Breast epithelium (tissue), 4 donors: ENCODE data around the gene POLR2I. TPM values are rescaled to one million over a fixed set of nuclear protein-coding genes. Genes with fewer than 3 reads are reported as not detected.
"Not testable (repeated sequence)": the region's sequence is repeated elsewhere in the genome, so short reads cannot be mapped to it uniquely, and the experiment has no call there.

ENCODE experiments used
- DNase-seq, 2 donors: peaks; one replicate each; pipeline ENCODE4 v3.0.0-alpha.2; 2019; ENCODE audit warnings: low spot score in 2 of 2
- H3K27ac ChIP-seq, 2 donors: fragments of 200-600 bp; sonication (generic) in 1 of 2; one replicate each; pipeline ENCODE4 v1.5.1; 2016 to 2019; ENCODE audit warnings: mild to moderate bottlenecking in 1 of 2
- H3K27me3 ChIP-seq, 2 donors: fragments of 200-600 bp; sonication (generic) in 1 of 2; one replicate each; pipeline versions ENCODE4 v1.5.1 to v1.6.0; 2017 to 2019; ENCODE audit warnings: control low read depth in 1 of 2, mild to moderate bottlenecking in 1 of 2
- H3K36me3 ChIP-seq: fragments of 200-600 bp; one replicate; pipeline ENCODE4 v1.5.1; 2019
- H3K4me1 ChIP-seq, 2 donors: fragments of 200-600 bp; sonication (generic); one replicate each; pipeline ENCODE4 v1.5.1; 2016 to 2019; ENCODE audit warnings: control low read depth in 1 of 2
- H3K4me3 ChIP-seq, 3 donors: fragments of 200-600 bp; sonication (generic); 1 replicate in 2 of 3; 2 replicates in 1 of 3; pipeline ENCODE4 v1.5.1; 2016 to 2019; ENCODE audit warnings: mild to moderate bottlenecking in 3 of 3, moderate library complexity in 2 of 3
- H3K9me3 ChIP-seq, 2 donors: fragments of 200-600 bp; sonication (generic) in 1 of 2; one replicate each; pipeline ENCODE4 v1.5.1; 2016 to 2019; ENCODE audit warnings: control low read depth in 1 of 2
- POLR2A ChIP-seq: fragments of 450-650 bp; IDR thresholded peaks from one replicate; pipeline ENCODE4 v1.6.1; 2016; ENCODE audit warnings: antibody characterized with exemption, mild to moderate bottlenecking, moderate library complexity
- POLR2AphosphoS5 ChIP-seq, 3 donors: sonication (generic); formaldehyde crosslinking; IDR thresholded peaks; one replicate each; pipeline ENCODE4 v1.6.1; 2017; ENCODE audit warnings: antibody characterized with exemption in 3 of 3
- intact Hi-C: fragments of 100-400 bp; cut with DNase I; formaldehyde crosslinking; loops from one replicate; pipeline ENCODE4 v1.15.1; 2023; ENCODE audit warnings: low total_unique reads
- total RNA-seq, 3 donors: library from RNA; depleted of rRNA; stranded (reverse); fragments of >200 nt; gene quantifications; one replicate each; pipeline ENCODE4 v1.1.0, GENCODE V29; 2016
- TF ChIP-seq, protein P1 (sequence below), 3 donors: fragments of 450-650 bp; IDR thresholded peaks; one replicate each; pipeline ENCODE4 v1.5.1; 2016 to 2017; ENCODE audit warnings: antibody characterized with exemption in 3 of 3, mild to moderate bottlenecking in 3 of 3, moderate library complexity in 3 of 3

Gene POLR2I
- total RNA-seq, 3 donors from 2014 or later, result 44.2 to 68.2 (median 58.2) TPM

DNA sequence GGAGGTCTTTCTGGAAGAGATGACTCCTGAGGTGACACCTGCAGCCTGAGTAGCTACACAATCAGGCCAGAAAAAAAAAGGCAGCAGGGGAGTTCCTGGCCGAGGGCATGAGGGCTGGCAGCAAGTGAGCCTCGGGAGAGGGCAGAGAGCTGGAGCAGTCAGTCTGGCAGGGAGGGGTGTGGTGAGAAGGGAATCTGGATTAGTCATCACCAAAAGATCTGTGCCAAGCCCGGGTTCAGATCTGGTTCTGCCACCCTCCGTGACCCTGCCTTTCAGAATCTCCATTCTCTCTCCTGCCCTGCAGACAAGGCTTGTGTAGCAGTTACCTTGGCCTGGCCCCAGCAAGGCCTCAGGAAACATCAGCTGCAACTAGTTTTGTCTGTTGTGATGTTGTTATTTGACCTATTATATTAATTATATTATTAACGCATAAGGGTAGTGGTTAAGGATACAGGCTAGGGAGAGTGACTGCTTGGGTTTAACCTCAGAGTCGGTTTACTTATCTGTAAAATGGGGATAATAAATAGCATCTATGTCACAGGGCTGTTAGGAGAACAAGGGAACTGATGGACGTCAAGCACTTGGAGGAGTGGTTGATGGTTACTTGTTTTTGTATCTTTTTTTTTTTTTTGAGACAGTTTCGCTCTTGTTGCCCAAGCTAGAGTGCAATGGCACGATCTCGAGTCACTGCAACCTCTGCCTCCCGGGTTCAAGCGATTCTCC lies 22.4 kb upstream of the POLR2I start:
- TF ChIP-seq POLR2A (no peak), POLR2AphosphoS5 (IDR thresholded peaks at IDR 0.05) (peak; percentile 37 to 66 (median 47))
- TF ChIP-seq, protein P1, sequence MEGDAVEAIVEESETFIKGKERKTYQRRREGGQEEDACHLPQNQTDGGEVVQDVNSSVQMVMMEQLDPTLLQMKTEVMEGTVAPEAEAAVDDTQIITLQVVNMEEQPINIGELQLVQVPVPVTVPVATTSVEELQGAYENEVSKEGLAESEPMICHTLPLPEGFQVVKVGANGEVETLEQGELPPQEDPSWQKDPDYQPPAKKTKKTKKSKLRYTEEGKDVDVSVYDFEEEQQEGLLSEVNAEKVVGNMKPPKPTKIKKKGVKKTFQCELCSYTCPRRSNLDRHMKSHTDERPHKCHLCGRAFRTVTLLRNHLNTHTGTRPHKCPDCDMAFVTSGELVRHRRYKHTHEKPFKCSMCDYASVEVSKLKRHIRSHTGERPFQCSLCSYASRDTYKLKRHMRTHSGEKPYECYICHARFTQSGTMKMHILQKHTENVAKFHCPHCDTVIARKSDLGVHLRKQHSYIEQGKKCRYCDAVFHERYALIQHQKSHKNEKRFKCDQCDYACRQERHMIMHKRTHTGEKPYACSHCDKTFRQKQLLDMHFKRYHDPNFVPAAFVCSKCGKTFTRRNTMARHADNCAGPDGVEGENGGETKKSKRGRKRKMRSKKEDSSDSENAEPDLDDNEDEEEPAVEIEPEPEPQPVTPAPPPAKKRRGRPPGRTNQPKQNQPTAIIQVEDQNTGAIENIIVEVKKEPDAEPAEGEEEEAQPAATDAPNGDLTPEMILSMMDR (IDR thresholded peaks at IDR 0.05), result no peak
- peak; percentile 82 to 92 for DNase-seq
- no peaks in the 10 kb centered on the region for H3K27me3 ChIP-seq
- peak overlapping the region; percentile 87 to 92 for H3K27ac ChIP-seq
- H3K36me3 ChIP-seq, result no peaks in the 10 kb centered on the region
- intact Hi-C loops, result no loop called here
- peak overlapping the region in 2 of 3 donors; percentile 10 to 18 for H3K4me3 ChIP-seq
- no peaks in the 10 kb centered on the region for H3K9me3 ChIP-seq
- peaks cover 0 to 4% of the 10 kb centered on the region in 2 donors for H3K4me1 ChIP-seq

DNA sequence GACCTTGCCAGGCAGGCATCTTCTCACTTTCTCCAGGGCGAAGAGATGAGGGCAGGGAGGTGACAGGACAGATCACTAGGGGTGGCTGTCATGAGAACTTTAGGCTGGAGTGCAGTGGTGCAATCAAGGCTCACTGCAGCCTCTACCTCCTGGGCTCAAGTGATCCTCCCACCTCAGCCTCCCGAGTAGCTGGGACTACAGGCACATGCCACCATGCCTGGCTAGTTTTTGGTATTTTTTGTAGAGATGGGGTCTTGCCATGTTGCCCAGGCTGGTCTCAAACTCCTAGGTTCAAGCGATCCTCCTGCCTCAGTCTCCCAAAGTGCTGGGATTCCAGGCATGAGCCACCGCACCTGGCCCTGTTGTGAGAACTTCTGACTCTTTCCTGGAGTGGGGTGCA lies 20.2 kb upstream of the POLR2I start:
- H3K4me1 ChIP-seq, H3K36me3 ChIP-seq, H3K9me3 ChIP-seq, DNase-seq, H3K4me3 ChIP-seq, intact Hi-C loops, H3K27me3 ChIP-seq: not testable (repeated sequence)
- peak overlapping the region; percentile 19 to 92 for H3K27ac ChIP-seq

DNA sequence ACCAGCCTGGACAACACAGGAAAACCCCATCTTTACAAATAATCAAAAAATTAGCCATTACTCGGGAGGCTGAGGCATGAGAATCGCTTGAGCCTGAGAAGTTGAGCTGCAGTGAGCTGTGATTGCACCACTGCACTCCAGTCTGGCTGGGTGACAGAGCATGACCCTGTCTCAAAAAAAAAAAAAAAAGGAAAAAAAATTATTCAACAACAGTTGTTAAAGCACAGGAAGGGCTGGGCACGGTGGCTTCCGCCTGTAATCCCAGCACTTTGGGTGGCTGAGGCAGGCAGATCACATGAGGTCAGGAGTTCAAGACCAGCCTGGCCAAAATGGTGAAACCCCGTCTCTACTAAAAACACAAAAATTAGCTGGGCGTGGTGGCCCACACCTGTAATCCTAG lies 16.5 kb upstream of the POLR2I start:
- H3K36me3 ChIP-seq, H3K4me3 ChIP-seq, DNase-seq, intact Hi-C loops, H3K4me1 ChIP-seq, H3K27me3 ChIP-seq, H3K9me3 ChIP-seq: not testable (repeated sequence)
- H3K27ac ChIP-seq, result peak overlapping the region in 1 of 2 donors; percentile 23

DNA sequence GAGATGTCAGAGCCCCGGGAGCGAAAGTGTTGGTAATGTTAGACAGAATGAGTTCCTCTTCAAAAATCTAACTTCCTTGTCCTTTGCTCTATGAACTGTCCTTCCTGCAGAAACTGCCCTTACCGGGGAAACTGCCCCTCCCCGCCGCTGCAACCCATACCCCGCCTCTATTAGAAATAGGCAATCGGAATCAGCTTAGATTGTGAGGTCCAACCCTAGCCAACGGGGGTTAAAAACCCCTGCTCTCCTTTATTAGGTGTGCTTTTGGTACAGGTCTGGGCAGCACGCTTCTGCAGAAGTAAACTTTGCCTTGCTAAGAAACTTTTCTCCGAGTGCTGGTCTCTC lies 13.7 kb upstream of the POLR2I start:
- Histone ChIP-seq H3K27me3 (no peaks in the 10 kb centered on the region), H3K27ac (peak overlapping the region; percentile 91 to 95), H3K36me3 (no peaks in the 10 kb centered on the region), H3K4me1 (peaks cover 0 to 5% of the 10 kb centered on the region in 2 donors), H3K4me3 (peak overlapping the region; percentile 35 to 71 (median 53)), H3K9me3 (no peaks in the 10 kb centered on the region)
- TF ChIP-seq POLR2A (no peak), POLR2AphosphoS5 (IDR thresholded peaks at IDR 0.05) (no peak)
- TF ChIP-seq, protein P1 (IDR thresholded peaks at IDR 0.05), result no peak
- intact Hi-C loops, result loop anchor here (10.0 kb wide), 1 partner anchor 46 kb away; no protein-coding TSS in a partner anchor
- DNase-seq, result no peak

DNA sequence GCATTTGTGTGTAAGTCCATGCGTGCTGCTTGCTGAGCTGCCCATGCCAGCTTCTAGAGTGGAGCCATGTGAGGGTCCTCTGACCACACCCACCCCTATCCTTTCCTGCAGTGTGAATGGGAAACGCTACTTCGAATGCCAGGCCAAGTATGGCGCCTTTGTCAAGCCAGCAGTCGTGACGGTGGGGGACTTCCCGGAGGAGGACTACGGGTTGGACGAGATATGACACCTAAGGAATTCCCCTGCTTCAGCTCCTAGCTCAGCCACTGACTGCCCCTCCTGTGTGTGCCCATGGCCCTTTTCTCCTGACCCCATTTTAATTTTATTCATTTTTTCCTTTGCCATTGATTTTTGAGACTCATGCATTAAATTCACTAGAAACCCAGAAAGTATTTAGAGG lies 10.9 kb upstream of the POLR2I start:
- TF ChIP-seq POLR2A, result no peak
- TF ChIP-seq POLR2AphosphoS5 (IDR thresholded peaks at IDR 0.05), result no peak
- TF ChIP-seq, protein P1 (IDR thresholded peaks at IDR 0.05), result no peak
- DNase-seq, result no peak
- H3K27ac ChIP-seq, result no peak overlapping the region
- H3K36me3 ChIP-seq, result no peaks in the 10 kb centered on the region
- H3K4me1 ChIP-seq, result peaks cover 0 to 5% of the 10 kb centered on the region in 2 donors
- intact Hi-C loops, result loop anchor here (10.0 kb wide), 1 partner anchor 49 kb away; no protein-coding TSS in a partner anchor
- H3K9me3 ChIP-seq, result no peaks in the 10 kb centered on the region
- no peaks in the 10 kb centered on the region for H3K27me3 ChIP-seq
- H3K4me3 ChIP-seq, result no peak overlapping the region

DNA sequence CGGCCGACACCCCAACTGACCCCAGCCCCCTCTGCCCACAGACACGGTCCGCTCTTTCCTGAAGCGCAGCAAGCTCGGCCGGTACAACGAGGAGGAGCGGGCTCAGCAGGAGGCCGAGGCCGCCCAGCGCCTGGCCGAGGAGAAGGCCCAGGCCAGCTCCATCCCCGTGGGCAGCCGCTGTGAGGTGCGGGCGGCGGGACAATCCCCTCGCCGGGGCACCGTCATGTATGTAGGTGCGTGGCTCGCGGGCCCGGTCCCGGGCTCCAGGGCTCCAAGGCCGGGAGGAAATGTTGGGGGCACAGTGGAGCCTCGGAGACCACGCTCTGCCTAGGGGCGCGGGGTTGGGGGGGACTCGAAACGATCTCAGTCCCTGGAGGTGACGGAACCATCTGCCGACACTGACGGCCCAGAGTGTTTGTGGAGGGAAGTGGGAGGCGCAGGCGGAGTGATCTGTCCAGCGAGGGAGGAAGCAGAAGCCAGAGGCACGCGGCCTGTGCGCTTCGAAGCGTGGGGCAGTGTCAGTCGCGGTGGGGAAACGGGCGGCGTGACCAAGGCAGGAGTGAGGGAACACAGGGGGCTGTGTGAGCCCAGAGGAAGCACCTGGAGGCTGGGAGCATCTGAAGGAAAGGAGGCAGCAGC lies 6.9 kb upstream of the POLR2I start:
- no peak for DNase-seq
- TF ChIP-seq POLR2A, result no peak
- no peak for TF ChIP-seq POLR2AphosphoS5 (IDR thresholded peaks at IDR 0.05)
- TF ChIP-seq, protein P1 (IDR thresholded peaks at IDR 0.05), result no peak
- Histone ChIP-seq H3K9me3 (no peaks in the 10 kb centered on the region), H3K27ac (no peak overlapping the region), H3K4me1 (no peaks in the 10 kb centered on the region), H3K4me3 (no peak overlapping the region), H3K27me3 (no peaks in the 10 kb centered on the region), H3K36me3 (no peaks in the 10 kb centered on the region)
- intact Hi-C loops, result loop anchor here (10.0 kb wide), 1 partner anchor 53 kb away; no protein-coding TSS in a partner anchor
